Calu3 (cell line): ENCODE results near the gene FAM118A. TPM values are rescaled to one million over a fixed set of nuclear protein-coding genes. Genes with fewer than 3 reads are reported as not detected.
"Not testable (repeated sequence)": the region's sequence is repeated elsewhere in the genome, so short reads cannot be mapped to it uniquely, and the experiment has no call there.

Source experiments
- BruUV-seq: library from RNA; stranded (reverse); fragments of 400-500 nt; replicated peaks from 2 replicates; lab custom pipeline; 2021; lab: Mats Ljungman, UMichigan
- CTCF ChIA-PET: fragments of 300-600 bp; sonication (Branson Sonifier 250); formaldehyde crosslinking; loops from one replicate; lab custom pipeline; 2022; ENCODE audit warnings: antibody characterized with exemption; lab: Charles Lee
- DNase-seq: peaks from one replicate; pipeline ENCODE4 v3.0.0; 2022
- H3K27ac Mint-ChIP-seq: one replicate; pipeline ENCODE4 v1.8.0; 2022; ENCODE audit warnings: mixed read lengths; ENCODE audit not compliant: unreplicated experiment
- H3K27me3 Mint-ChIP-seq: one replicate; pipeline ENCODE4 v1.8.0; 2022; ENCODE audit warnings: mixed read lengths; ENCODE audit not compliant: unreplicated experiment
- H3K36me3 Mint-ChIP-seq: one replicate; pipeline ENCODE4 v1.8.0; 2022; ENCODE audit warnings: mild to moderate bottlenecking, moderate library complexity, mixed read lengths; ENCODE audit not compliant: insufficient read depth, unreplicated experiment
- H3K4me1 Mint-ChIP-seq: one replicate; pipeline ENCODE4 v1.8.0; 2022; ENCODE audit warnings: mild to moderate bottlenecking, low read depth, mixed read lengths; ENCODE audit not compliant: unreplicated experiment
- H3K4me3 Mint-ChIP-seq: one replicate; pipeline ENCODE4 v1.8.0; 2022; ENCODE audit warnings: mild to moderate bottlenecking, low read depth, moderate library complexity, mixed read lengths; ENCODE audit not compliant: unreplicated experiment
- H3K9me3 Mint-ChIP-seq: one replicate; pipeline ENCODE4 v1.8.0; 2022; ENCODE audit warnings: low read depth, mixed read lengths; ENCODE audit not compliant: unreplicated experiment
- intact Hi-C: fragments of 100-400 bp; cut with micrococcal nuclease; formaldehyde crosslinking; loops from one replicate; pipeline ENCODE4 v1.10.0; 2022; ENCODE audit not compliant: unreplicated experiment
- total RNA-seq: library from RNA; stranded (reverse); gene quantifications from 2 replicates; pipeline ENCODE4 v1.2.3, GENCODE V29; 2022
- TF ChIP-seq, protein P1 (sequence below): fragments of 200-600 bp; IDR thresholded peaks from one replicate; pipeline ENCODE4 v1.8.0; 2022; ENCODE audit warnings: antibody characterized with exemption; ENCODE audit not compliant: unreplicated experiment

Gene FAM118A
- total RNA-seq, 1 experiment from 2014 or later = 35.0 TPM

GRCh38 chr22:45273452-45274075, 36.2 kb upstream of the FAM118A start:
- no peak overlapping the region for H3K27ac Mint-ChIP-seq
- peaks cover 12% of the 10 kb centered on the region for H3K36me3 Mint-ChIP-seq

DNA sequence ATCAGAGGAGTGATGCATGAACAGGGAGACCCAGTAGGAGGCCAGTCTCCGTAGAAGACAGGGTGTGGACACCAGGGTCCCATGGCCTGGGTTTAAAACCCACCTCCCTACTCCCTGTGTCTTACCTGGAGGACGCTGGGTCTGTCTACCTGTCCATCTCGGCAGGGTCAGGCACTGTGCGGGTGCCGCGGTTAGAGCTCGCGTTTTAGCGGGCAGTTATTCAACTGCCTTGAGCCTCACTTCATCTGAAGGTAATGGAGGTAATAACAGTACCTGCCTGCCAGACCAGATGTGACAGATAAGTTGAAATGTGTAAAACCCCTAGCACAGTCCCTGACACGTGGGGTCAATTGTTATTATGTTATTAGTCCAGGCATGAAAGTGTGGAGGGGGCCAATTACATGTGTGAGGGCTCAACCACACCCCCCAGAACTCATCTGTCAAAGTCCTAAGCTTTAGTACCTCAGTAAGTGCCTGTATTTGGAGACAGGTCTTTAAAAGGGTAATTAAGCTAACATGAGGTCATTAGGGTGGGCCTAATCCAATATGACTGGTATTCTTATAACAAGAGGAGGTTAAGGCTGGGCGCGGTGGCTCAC, 33.1 kb upstream of the FAM118A start:
- no TSS peak for BruUV-seq
- no peaks in the 10 kb centered on the region for H3K9me3 Mint-ChIP-seq
- no peak overlapping the region for H3K27ac Mint-ChIP-seq
- intact Hi-C loops = no loop called here
- no peak overlapping the region for H3K4me3 Mint-ChIP-seq
- H3K27me3 Mint-ChIP-seq = peaks cover 5% of the 10 kb centered on the region
- CTCF ChIA-PET = no interaction called here
- TF ChIP-seq, protein P1, sequence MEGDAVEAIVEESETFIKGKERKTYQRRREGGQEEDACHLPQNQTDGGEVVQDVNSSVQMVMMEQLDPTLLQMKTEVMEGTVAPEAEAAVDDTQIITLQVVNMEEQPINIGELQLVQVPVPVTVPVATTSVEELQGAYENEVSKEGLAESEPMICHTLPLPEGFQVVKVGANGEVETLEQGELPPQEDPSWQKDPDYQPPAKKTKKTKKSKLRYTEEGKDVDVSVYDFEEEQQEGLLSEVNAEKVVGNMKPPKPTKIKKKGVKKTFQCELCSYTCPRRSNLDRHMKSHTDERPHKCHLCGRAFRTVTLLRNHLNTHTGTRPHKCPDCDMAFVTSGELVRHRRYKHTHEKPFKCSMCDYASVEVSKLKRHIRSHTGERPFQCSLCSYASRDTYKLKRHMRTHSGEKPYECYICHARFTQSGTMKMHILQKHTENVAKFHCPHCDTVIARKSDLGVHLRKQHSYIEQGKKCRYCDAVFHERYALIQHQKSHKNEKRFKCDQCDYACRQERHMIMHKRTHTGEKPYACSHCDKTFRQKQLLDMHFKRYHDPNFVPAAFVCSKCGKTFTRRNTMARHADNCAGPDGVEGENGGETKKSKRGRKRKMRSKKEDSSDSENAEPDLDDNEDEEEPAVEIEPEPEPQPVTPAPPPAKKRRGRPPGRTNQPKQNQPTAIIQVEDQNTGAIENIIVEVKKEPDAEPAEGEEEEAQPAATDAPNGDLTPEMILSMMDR = no peak
- no peaks in the 10 kb centered on the region for H3K36me3 Mint-ChIP-seq
- peaks cover 22% of the 10 kb centered on the region for H3K4me1 Mint-ChIP-seq
- DNase-seq = no peak

More at GRCh38 chr22:45273452-45274075, 36.2 kb upstream of the FAM118A start:
- no peaks in the 10 kb centered on the region for H3K27me3 Mint-ChIP-seq
- peaks cover 24% of the 10 kb centered on the region for H3K4me1 Mint-ChIP-seq
- no peaks in the 10 kb centered on the region for H3K9me3 Mint-ChIP-seq
- TF ChIP-seq, protein P1 = no peak
- intact Hi-C loops = no loop called here
- CTCF ChIA-PET = no interaction called here
- DNase-seq = peak; percentile 35
- no peak overlapping the region for H3K4me3 Mint-ChIP-seq
- no TSS peak for BruUV-seq

DNA sequence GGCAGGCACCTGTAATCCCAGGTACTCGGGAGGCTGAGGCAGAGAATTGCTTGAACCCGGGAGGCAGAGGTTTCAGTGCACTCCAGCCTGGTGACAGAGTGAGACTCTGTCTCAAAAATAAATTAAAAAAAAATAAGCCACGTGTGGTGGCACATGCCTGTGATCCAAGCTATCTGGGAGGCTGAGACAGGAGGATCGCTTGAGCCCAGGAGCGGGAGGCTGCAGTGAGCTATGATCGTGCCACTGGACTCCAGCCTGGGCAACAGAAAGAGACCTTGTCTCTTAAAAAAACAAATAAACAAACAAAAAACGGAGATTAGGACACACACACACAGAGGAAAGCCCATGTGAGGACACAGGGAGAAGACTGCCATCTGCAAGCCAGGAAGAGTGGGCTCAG, 32.0 kb upstream of the FAM118A start:
- H3K9me3 Mint-ChIP-seq, H3K36me3 Mint-ChIP-seq, H3K4me3 Mint-ChIP-seq, H3K27ac Mint-ChIP-seq, DNase-seq, BruUV-seq, intact Hi-C loops, CTCF ChIA-PET: not testable (repeated sequence)
- Mint-ChIP-seq H3K4me1 (peaks cover 15% of the 10 kb centered on the region), H3K27me3 (peaks cover 15% of the 10 kb centered on the region)

- no peak for DNase-seq
- intact Hi-C loops = no loop called here
- CTCF ChIA-PET = no interaction called here
- H3K9me3 Mint-ChIP-seq = no peaks in the 10 kb centered on the region
- no TSS peak for BruUV-seq
- H3K4me3 Mint-ChIP-seq = no peak overlapping the region
- peaks cover 15% of the 10 kb centered on the region for H3K27me3 Mint-ChIP-seq
- H3K4me1 Mint-ChIP-seq = peaks cover 13% of the 10 kb centered on the region
- TF ChIP-seq, protein P1 = no peak
- no peaks in the 10 kb centered on the region for H3K36me3 Mint-ChIP-seq
- no peak overlapping the region for H3K27ac Mint-ChIP-seq
Observed at GRCh38 chr22:45278125-45278524, 31.6 kb upstream of the FAM118A start.

GRCh38 chr22:45280587-45280980, 29.1 kb upstream of the FAM118A start:
- H3K36me3 Mint-ChIP-seq = peaks cover 8% of the 10 kb centered on the region
- CTCF ChIA-PET = no interaction called here
- no peak overlapping the region for H3K27ac Mint-ChIP-seq
- H3K4me3 Mint-ChIP-seq = no peak overlapping the region
- BruUV-seq = no TSS peak
- TF ChIP-seq, protein P1 = no peak
- H3K4me1 Mint-ChIP-seq = no peaks in the 10 kb centered on the region
- DNase-seq = no peak
- intact Hi-C loops = no loop called here
- peaks cover 32% of the 10 kb centered on the region for H3K27me3 Mint-ChIP-seq
- no peaks in the 10 kb centered on the region for H3K9me3 Mint-ChIP-seq
